H9 (cell line): ENCODE data around the gene LONP2. TPM values are rescaled to one million over a fixed set of nuclear protein-coding genes. Genes with fewer than 3 reads are reported as not detected.

Source experiments
- DNase-seq: peaks from one replicate; pipeline ENCODE4 v3.0.0-alpha.2; 2017
- H2AFZ ChIP-seq: one replicate; pipeline ENCODE4 v1.6.1; 2013; ENCODE audit warnings: mild to moderate bottlenecking, low read length, control low read depth, moderate library complexity
- H2AK5ac ChIP-seq: 2 replicates; pipeline ENCODE4 v1.6.1; 2013; ENCODE audit warnings: low read length, control low read depth, mixed read lengths; ENCODE audit not compliant: insufficient read length
- H2BK120ac ChIP-seq: one replicate; pipeline ENCODE4 v1.6.1; 2013; ENCODE audit warnings: low read depth, mild to moderate bottlenecking, low read length, control low read depth, inconsistent platforms; ENCODE audit not compliant: poor library complexity, severe bottlenecking
- H2BK12ac ChIP-seq: 2 replicates; pipeline ENCODE4 v1.6.1; 2013; ENCODE audit warnings: low read length, control low read depth, mixed read lengths, low read depth; ENCODE audit not compliant: insufficient read length
- H2BK15ac ChIP-seq: 2 replicates; pipeline ENCODE4 v1.6.1; 2013; ENCODE audit warnings: low read depth, low read length, control low read depth
- H2BK20ac ChIP-seq: one replicate; pipeline ENCODE4 v1.6.1; 2013; ENCODE audit warnings: low read depth, mild to moderate bottlenecking, low read length, control low read depth, inconsistent platforms; ENCODE audit not compliant: poor library complexity, severe bottlenecking
- H2BK5ac ChIP-seq: 2 replicates; pipeline ENCODE4 v1.6.1; 2013; ENCODE audit warnings: low read length, control low read depth, mixed read lengths; ENCODE audit not compliant: insufficient read length
- H3K14ac ChIP-seq: 2 replicates; pipeline ENCODE4 v1.6.1; 2013; ENCODE audit warnings: low read length, control low read depth; ENCODE audit not compliant: insufficient read depth
- H3K18ac ChIP-seq: 2 replicates; pipeline ENCODE4 v1.6.1; 2013; ENCODE audit warnings: low read depth, mild to moderate bottlenecking, mixed read lengths, low read length, control low read depth; ENCODE audit not compliant: insufficient read length
- H3K23ac ChIP-seq: 2 replicates; pipeline ENCODE4 v1.6.1; 2013; ENCODE audit warnings: low read length, control low read depth, mixed read lengths, low read depth; ENCODE audit not compliant: insufficient read length
- H3K23me2 ChIP-seq: 2 replicates; pipeline ENCODE4 v1.6.1; 2013; ENCODE audit warnings: low read depth, mild to moderate bottlenecking, mixed read lengths, low read length, control low read depth; ENCODE audit not compliant: insufficient read length, poor library complexity, severe bottlenecking
- H3K27ac ChIP-seq: 2 replicates; pipeline ENCODE4 v1.5.1; 2013; ENCODE audit warnings: low read length, control low read depth, mixed read lengths, low read depth; ENCODE audit not compliant: insufficient read length
- H3K27me3 ChIP-seq: 2 replicates; pipeline ENCODE4 v1.6.1; 2013; ENCODE audit warnings: low read length, control low read depth, inconsistent platforms; ENCODE audit not compliant: insufficient read depth
- H3K4ac ChIP-seq: 2 replicates; pipeline ENCODE4 v1.6.1; 2013; ENCODE audit warnings: low read depth, mild to moderate bottlenecking, control low read depth, inconsistent platforms, low read length, moderate library complexity
- H3K4me1 ChIP-seq: 2 replicates; pipeline ENCODE4 v1.6.1; 2013; ENCODE audit warnings: low read length, control low read depth, inconsistent platforms; ENCODE audit not compliant: insufficient read depth
- H3K4me2 ChIP-seq: 2 replicates; pipeline ENCODE4 v1.6.1; 2013; ENCODE audit warnings: low read length, control low read depth, mixed read lengths; ENCODE audit not compliant: insufficient read length, insufficient read depth
- H3K56ac ChIP-seq: 2 replicates; pipeline ENCODE4 v1.6.1; 2013; ENCODE audit warnings: low read depth, mild to moderate bottlenecking, mixed read lengths, low read length, control low read depth; ENCODE audit not compliant: insufficient read length
- H3K79me1 ChIP-seq: 2 replicates; pipeline ENCODE4 v1.6.1; 2013; ENCODE audit warnings: low read depth, mild to moderate bottlenecking, moderate library complexity, low read length, control low read depth, inconsistent platforms; ENCODE audit not compliant: insufficient read depth, poor library complexity, severe bottlenecking
- H3K79me2 ChIP-seq: 2 replicates; pipeline ENCODE4 v1.6.1; 2013; ENCODE audit warnings: low read length, control low read depth, inconsistent platforms; ENCODE audit not compliant: insufficient read depth
- H3K9ac ChIP-seq: 2 replicates; pipeline ENCODE4 v1.6.1; 2013; ENCODE audit warnings: low read length, control low read depth, mixed read lengths; ENCODE audit not compliant: insufficient read length; ENCODE audit errors: extremely low read depth
- H3K9me3 ChIP-seq: one replicate; pipeline ENCODE4 v1.6.1; 2013; ENCODE audit warnings: low read depth, low read length, inconsistent platforms; ENCODE audit not compliant: control insufficient read depth
- H3T11ph ChIP-seq: one replicate; pipeline ENCODE4 v1.6.1; 2013; ENCODE audit warnings: mild to moderate bottlenecking, low read length, control low read depth, inconsistent platforms
- H4K20me1 ChIP-seq: one replicate; pipeline ENCODE4 v1.6.1; 2013; ENCODE audit not compliant: control insufficient read depth, insufficient read length, insufficient read depth
- H4K5ac ChIP-seq: 2 replicates; pipeline ENCODE4 v1.6.1; 2013; ENCODE audit warnings: low read depth, mild to moderate bottlenecking, mixed read lengths, low read length, control low read depth; ENCODE audit not compliant: insufficient read length
- H4K8ac ChIP-seq: replicated peaks from 2 replicates; pipeline ENCODE4 v1.6.1; 2013; ENCODE audit warnings: low read length, control low read depth, mixed read lengths, low read depth; ENCODE audit not compliant: insufficient read length
- H4K91ac ChIP-seq: 2 replicates; pipeline ENCODE4 v1.6.1; 2013; ENCODE audit warnings: low read depth, mild to moderate bottlenecking, moderate library complexity, mixed read lengths, low read length, control low read depth; ENCODE audit not compliant: insufficient read length
- H3K27ac Mint-ChIP-seq, 3 experiments: 2 replicates in 2 of 3; 3 replicates in 1 of 3; pipeline ENCODE4 v1.8.0; 2020 to 2021; ENCODE audit warnings: mixed read lengths in 3 of 3, mild to moderate bottlenecking in 1 of 3, moderate library complexity in 1 of 3
- H3K27me3 Mint-ChIP-seq: 2 replicates; pipeline ENCODE4 v1.8.0; 2021; ENCODE audit warnings: low read depth, mild to moderate bottlenecking, moderate library complexity, mixed read lengths
- H3K36me3 Mint-ChIP-seq, 3 experiments: 2 replicates in 2 of 3; 3 replicates in 1 of 3; pipeline ENCODE4 v1.8.0; 2020 to 2021; ENCODE audit warnings: low read depth in 3 of 3, mixed read lengths in 3 of 3; ENCODE audit not compliant: insufficient read depth in 1 of 3
- H3K4me1 Mint-ChIP-seq, 2 experiments: 2 replicates each; pipeline ENCODE4 v1.8.0; 2020; ENCODE audit warnings: mixed read lengths in 2 of 2
- H3K4me3 Mint-ChIP-seq, 2 experiments: 2 replicates in 1 of 2; 3 replicates in 1 of 2; pipeline ENCODE4 v1.8.0; 2020 to 2021; ENCODE audit warnings: mild to moderate bottlenecking in 2 of 2, mixed read lengths in 2 of 2, moderate library complexity in 1 of 2
- H3K9me3 Mint-ChIP-seq, 2 experiments: 2 replicates in 1 of 2; 3 replicates in 1 of 2; pipeline ENCODE4 v1.8.0; 2020; ENCODE audit warnings: mild to moderate bottlenecking in 2 of 2, mixed read lengths in 2 of 2, moderate library complexity in 1 of 2
- WGBS: extraction: QIAGEN DNeasy Blood & Tissue Kit; methylation state at CpG from one replicate; pipeline ENCODE4 v1.1.7; 2013; ENCODE audit warnings: missing lambda C conversion rate, low lambda C conversion rate, mixed read lengths; ENCODE audit not compliant: insufficient read length; ENCODE audit errors: extremely low coverage; 5-methylcytosine and 5-hydroxymethylcytosine counted together
- total RNA-seq: library from RNA; stranded (reverse); gene quantifications from 2 replicates; pipeline ENCODE4 v1.2.1, GENCODE V29; 2021
- TF ChIP-seq, protein P1 (sequence below): fragments of 200-600 bp; sonication (generic); conservative IDR thresholded peaks from 3 replicates; pipeline ENCODE4 v1.8.0; 2021; ENCODE audit warnings: antibody characterized with exemption, mild to moderate bottlenecking

Gene LONP2
- total RNA-seq, 1 experiment from 2014 or later = 27.8 TPM

- no peak overlapping the region for H4K5ac ChIP-seq
- no peaks in the 10 kb centered on the region for H3K27me3 ChIP-seq
- H2BK15ac ChIP-seq = no peak overlapping the region
- DNase-seq = no peak
- no peak overlapping the region for H2AK5ac ChIP-seq
- no peaks in the 10 kb centered on the region for H4K20me1 ChIP-seq
- H4K8ac ChIP-seq = no peak overlapping the region
- H3K4me1 ChIP-seq = peaks cover 4% of the 10 kb centered on the region; the same call in 1 of the 2 replicates
- Mint-ChIP-seq H3K4me3 (no peak overlapping the region), H3K4me1 (peaks cover 8% of the 10 kb centered on the region in 2 experiments), H3K27ac (no peak overlapping the region), H3K27me3 (no peaks in the 10 kb centered on the region), H3K9me3 (no peaks in the 10 kb centered on the region), H3K36me3 (peaks cover 0 to 5% (median 4%) of the 10 kb centered on the region in 3 experiments; a peak in 3 of 7 replicates)
- no peak overlapping the region for H3K14ac ChIP-seq
- no peak overlapping the region for H2BK5ac ChIP-seq
- H3K9ac ChIP-seq = no peak overlapping the region
- no peaks in the 10 kb centered on the region for H3K79me1 ChIP-seq
- H3K56ac ChIP-seq = no peak overlapping the region
- no peak overlapping the region for H3K27ac ChIP-seq
- H3K4me2 ChIP-seq = no peak overlapping the region
- TF ChIP-seq, protein P1, sequence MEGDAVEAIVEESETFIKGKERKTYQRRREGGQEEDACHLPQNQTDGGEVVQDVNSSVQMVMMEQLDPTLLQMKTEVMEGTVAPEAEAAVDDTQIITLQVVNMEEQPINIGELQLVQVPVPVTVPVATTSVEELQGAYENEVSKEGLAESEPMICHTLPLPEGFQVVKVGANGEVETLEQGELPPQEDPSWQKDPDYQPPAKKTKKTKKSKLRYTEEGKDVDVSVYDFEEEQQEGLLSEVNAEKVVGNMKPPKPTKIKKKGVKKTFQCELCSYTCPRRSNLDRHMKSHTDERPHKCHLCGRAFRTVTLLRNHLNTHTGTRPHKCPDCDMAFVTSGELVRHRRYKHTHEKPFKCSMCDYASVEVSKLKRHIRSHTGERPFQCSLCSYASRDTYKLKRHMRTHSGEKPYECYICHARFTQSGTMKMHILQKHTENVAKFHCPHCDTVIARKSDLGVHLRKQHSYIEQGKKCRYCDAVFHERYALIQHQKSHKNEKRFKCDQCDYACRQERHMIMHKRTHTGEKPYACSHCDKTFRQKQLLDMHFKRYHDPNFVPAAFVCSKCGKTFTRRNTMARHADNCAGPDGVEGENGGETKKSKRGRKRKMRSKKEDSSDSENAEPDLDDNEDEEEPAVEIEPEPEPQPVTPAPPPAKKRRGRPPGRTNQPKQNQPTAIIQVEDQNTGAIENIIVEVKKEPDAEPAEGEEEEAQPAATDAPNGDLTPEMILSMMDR = no peak
- no peak overlapping the region for H2BK12ac ChIP-seq
- no CpG with 5 or more reads among the region's 4 CpGs for WGBS
- H2AFZ ChIP-seq = no peak overlapping the region
- no peak overlapping the region for H4K91ac ChIP-seq
- H3K18ac ChIP-seq = no peak overlapping the region
- H3T11ph ChIP-seq = no peak overlapping the region
- H3K4ac ChIP-seq = no peak overlapping the region
- H3K23ac ChIP-seq = no peak overlapping the region
- no peaks in the 10 kb centered on the region for H3K79me2 ChIP-seq
- H2BK20ac ChIP-seq = no peak overlapping the region
- H3K9me3 ChIP-seq = no peaks in the 10 kb centered on the region
- no peaks in the 10 kb centered on the region for H3K23me2 ChIP-seq
- H2BK120ac ChIP-seq = no peak overlapping the region
Measured at GRCh38 chr16:48329138-48329537, 85.0 kb downstream of the LONP2 start.
